GM21737 (cell line): ENCODE measurements around the gene CDKN2B-AS1.
A peak's percentile ranks its signal among the peaks of the same experiment; 100 is the strongest.

ENCODE experiments used
- ATAC-seq: cut with Tn5 transposase; IDR thresholded peaks from one replicate; pipeline ENCODE4 v1.9.1; 2021; ENCODE audit warnings: mild to moderate bottlenecking, moderate library complexity; ENCODE audit not compliant: unreplicated experiment

The CDKN2B-AS1 gene

DNA sequence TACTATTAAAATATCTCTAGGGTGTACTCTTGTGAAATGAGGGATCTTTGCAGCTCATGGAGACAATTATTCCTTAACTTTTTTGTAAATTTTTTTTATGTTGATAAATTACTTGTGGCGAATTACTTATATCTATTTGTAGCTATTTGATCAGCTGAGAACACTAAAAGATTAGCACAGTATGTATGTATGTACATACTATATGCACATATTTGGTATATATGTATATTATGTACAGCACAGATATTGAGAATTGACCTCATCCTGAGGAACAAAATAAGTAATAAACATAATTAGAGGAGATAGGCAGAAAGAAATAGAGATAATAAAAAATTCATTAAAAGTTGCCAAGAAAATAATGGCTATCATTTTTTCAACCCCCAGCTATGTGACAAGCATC, 12.2 kb upstream of the CDKN2B-AS1 start:
- ATAC-seq: no peak

DNA sequence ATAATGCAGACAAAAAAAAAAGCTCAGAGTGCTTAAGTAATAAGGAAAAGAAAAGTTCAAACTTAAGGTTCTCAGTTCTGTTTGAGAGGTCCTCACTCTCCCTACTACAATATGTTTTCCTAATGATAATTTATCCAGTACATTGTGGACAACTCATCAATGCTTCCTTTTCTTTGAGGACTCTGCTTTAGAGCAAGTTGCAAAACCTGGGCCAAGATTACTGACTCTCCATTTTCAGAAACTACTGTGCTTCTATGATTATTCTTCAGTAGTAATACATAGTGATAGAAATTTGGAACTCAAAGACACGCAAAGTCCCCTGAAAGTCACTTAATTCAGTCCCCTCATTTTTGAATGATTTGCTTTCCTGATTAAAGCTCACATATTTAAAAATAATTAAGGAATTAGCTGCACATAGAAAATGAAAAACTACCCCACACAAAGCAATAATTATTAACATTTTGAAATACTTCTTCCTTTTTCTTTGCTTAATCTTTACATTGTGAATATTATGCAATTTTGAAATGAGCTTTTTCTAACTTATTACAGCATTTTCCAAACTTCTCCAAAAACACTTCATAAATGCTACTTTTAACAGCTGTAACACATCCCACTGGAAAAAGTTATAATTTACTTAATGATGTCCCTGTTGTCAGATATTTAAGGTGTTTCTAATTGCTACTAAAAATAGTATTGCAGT, 11.6 kb upstream of the CDKN2B-AS1 start:
- ATAC-seq: no peak

DNA sequence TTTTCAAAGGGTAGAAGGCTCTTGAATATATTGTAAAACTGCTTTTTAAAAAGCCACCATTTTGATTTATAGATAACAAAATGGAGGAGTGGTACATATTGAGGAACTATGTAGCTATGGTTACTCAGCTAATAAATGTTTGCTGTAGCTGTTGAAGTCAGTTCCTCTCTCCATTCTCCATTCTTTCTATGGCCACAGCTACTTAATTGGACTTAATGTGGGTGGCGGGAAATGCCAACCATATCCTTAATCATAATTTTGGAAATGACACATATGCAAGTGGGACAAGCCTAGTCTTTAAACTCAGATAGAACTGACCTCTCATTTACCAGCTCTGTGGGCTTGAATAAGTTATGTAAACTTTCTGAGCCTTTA, 11.0 kb upstream of the CDKN2B-AS1 start:
- no peak for ATAC-seq

DNA sequence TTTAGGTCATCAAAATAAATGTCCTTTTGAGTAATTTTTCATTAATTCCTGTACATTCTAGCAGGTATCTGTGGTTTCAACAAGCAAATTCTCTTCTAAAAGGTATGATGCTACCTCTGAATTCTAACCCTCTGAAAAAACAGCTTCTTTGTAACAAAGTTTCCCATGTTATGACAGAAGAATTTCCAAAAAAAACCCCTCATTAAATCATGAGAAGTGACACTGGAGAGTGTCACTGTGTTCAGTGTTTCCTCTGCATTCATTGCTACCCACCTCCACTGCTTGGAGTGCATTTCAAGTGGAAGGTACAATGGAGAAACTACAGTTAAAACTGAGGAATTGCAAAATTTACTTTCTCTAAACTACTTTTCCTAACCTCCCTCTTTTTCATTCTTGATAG, 10.5 kb upstream of the CDKN2B-AS1 start:
- ATAC-seq: no peak

DNA sequence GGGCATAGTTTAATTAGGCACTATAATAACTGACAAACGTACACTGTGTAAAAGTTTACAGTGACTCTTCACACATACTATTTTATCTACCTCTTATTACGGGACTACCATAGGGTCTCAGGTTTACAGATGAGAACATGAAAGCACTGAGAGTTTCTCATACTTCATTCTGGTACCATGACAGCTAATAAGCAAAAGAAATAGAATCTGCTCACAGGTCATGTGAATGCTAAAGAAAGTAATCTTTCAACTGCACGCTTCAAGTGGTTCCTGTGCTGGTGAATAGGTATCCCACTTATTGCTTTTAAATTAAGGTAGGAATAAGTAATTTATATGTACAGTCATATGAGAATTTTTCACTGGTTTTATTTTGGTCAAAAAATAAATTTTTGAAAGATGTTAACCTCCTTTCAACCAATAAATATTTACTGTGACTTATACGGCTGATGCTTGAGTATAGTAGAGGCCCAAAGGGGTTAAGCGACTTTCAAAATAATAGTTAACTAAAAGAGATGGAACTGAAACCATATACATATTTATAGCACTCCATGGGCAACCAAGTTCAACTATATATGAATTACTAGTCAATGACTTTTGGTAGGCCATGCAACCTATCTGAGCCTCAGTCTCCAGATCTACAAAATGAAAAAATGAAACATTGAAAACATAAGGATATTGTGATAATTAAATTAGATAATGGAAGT, 8.5 kb upstream of the CDKN2B-AS1 start:
- ATAC-seq: peak; percentile 65

DNA sequence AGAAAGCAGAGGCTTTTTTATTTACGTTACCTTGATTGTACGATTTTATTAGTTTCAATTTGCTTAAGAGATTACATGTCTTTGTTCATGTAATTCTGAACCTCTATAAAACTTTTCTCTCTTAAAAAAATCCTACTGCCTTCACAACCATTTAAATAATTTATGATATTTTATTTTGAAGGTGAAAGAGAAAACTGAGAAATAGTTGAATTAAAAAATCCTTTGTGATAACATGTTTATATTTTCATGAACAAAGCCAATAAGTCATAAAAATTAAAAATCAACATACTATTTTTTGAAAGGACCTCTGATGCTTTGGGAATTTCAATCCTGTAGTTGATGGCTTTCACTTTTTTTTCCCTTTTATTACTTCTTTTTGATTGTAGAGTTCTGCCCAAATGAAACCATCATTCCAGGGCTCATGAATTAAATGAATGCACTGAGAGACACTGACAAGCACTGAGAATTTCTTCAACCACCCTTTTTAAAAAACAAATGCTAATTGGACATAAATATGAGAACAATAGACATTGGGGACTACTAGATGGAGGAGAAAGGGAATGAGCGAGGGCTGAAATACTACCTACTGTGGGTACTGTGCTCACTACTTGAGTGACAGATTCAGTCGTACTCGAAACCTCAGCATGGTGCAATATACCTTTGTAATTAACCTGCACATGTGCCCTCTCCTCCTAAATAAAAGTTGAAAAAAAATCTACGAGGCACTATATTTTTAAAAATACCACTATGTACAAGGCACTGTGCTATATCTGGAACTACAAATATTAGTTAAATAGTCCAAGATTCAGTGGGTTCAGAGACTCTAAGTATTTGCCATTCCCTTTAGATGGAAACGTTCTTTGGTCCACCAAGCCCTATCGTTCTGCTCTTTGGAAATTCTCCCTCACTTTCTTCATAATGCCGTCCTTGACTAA, 6.3 kb upstream of the CDKN2B-AS1 start:
- ATAC-seq: no peak

DNA sequence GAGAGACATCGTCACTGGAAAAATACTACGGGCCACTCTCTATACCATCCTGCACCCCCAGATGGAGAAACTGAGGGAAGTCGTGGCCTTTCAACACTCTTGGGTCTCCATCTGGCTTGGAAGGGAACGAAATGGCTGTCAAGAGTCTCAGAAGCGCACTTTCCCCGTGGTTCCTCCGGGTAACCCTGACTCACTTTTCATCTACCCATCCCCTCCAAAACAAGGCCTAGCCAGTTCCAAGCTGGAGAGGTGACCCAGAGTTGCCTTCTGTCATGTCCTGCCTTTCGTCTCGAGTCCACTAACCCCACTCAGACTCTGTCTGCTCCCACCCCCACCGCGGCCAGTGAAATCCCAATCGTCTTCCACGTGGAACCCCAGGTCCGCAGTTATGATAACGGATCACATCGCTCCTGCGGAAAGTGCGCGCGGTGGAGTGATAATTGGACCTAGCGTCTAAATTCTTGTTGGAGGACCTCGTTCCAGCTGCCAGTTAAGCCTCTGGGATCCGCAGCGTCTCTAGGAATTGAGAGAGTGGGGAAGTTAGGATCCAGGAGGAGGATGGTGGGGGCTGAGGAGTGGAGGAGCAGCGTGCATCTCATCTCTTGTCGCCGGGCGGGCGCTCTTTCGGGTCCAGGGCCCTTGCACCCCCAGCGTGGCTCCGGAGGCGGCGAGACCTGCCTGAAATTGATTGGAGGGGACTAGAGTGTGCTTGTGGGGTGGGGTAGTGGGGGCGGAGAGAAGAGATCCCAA, 5.0 kb upstream of the CDKN2B-AS1 start:
- ATAC-seq: no peak

DNA sequence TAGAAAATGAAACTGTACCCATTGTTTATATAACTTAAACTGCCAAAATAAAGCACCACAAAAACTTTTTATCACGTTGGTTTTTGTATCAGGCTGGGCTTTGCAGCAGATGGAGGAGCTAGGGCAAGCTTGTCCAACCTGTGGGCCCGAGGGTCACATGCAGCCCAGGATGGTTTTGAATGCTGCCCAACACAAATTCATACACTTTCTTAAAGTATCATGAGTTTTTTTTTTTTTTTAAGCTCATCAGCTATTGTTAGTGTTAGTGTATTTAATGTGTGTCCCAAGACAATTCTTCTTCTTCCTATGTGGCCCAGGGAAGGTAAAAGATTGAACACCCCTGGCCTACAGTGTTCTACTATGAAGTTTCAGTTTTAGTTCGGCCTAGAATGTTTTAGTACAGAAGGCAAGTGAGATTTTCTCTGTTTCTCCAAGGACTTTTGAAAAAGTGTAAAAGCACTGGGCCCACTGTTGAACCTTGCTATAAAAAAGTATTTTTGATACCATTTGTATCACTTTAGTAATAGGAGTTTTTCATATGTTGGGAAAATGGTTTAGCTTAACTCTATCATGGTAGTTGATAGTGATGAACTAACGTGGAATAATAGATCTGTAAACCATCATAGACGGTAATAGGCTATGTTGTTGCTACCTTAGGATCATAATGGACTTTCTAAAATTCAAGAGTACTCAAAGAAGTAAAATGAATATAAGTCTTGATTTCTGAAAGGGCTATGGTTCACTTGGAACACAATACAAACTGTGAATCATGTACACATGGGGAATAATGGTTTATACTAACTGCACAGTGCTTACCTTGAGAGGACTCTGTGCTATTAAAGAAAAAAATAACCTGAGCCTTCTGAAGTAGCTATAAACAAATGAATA, 3.3 kb upstream of the CDKN2B-AS1 start:
- no peak for ATAC-seq

DNA sequence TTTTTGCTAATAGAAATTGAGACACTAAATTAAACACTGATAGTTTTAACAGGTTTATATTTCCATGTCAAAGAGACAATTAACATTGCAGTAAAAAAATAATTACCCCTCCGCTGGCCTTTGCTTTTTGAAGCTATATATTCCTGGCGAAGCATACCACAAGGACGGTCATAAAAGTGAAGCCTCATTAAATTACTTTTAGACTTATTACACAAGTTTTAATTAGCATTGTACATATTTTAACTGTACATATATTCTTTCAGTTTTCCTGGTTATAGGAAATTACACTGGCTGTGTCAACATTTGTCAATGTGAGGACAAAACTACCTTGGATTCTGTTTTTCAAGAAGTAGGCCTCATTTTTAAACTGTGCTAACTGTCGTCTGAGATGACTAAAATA, 1.6 kb upstream of the CDKN2B-AS1 start:
- ATAC-seq: no peak

DNA sequence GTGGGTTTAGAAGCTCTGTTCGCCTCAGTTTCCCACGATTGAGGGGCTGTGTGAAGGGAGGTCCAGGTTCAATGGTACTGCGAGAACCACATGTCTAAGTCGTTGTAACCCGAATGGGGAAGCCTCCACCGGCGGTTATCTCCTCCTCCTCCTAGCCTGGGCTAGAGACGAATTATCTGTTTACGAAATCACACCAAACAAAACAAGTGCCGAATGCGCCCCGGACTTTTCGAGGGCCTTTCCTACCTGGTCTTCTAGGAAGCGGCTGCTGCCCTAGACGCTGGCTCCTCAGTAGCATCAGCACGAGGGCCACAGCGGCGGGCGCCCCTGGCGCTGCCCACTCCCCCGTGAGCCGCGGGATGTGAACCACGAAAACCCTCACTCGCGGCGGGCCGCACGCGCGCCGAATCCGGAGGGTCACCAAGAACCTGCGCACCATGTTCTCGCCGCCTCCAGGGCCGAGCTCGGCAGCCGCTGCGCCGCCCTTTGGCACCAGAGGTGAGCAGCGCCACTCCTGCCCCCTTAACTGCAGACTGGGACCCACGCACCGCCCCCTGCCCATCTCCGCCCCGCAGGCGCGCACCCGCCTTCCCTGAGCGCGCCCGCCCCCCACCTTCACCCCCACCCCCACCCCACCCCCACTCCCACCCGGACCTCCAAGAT, 567 bp upstream of the CDKN2B-AS1 start, which contains the start of gene CDKN2A:
TSS of gene CDKN2A (minus strand) at position 500 of the 663 bp plus-strand sequence.
- ATAC-seq: peak; percentile 35

DNA sequence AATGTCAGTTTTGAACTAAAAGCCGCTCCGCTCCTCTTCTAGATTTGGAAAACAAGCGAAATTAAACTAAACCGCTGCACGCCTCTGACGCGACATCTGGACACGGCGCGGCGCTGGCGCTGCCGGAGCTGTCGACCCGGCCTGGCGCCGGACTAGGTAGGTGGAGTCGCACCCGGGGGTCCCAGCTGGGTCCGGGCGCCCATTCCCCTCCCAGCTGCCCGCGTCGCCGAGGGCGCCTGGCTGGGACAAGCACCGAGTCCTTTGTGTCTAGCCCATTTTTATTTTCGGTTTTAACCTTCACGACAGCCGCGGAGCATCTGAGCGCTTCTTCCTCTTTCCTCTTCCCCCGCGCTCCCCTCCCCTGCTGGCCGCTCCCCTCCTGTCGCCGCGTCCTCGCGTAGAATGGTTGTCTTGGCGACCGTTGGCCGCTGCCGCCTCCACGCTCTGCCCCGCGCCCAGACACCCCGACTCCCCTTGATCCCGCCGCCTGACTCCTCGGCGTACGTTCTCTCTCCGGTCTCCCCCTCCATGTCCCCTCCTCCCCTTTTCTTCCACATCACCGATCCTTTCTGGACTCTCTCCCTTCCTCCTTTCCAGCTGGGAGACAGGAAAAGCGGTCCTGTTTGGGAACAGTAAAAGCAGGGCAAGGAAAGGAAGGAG, 545 bp downstream of the CDKN2B-AS1 start:
- ATAC-seq: peak; percentile 78

DNA sequence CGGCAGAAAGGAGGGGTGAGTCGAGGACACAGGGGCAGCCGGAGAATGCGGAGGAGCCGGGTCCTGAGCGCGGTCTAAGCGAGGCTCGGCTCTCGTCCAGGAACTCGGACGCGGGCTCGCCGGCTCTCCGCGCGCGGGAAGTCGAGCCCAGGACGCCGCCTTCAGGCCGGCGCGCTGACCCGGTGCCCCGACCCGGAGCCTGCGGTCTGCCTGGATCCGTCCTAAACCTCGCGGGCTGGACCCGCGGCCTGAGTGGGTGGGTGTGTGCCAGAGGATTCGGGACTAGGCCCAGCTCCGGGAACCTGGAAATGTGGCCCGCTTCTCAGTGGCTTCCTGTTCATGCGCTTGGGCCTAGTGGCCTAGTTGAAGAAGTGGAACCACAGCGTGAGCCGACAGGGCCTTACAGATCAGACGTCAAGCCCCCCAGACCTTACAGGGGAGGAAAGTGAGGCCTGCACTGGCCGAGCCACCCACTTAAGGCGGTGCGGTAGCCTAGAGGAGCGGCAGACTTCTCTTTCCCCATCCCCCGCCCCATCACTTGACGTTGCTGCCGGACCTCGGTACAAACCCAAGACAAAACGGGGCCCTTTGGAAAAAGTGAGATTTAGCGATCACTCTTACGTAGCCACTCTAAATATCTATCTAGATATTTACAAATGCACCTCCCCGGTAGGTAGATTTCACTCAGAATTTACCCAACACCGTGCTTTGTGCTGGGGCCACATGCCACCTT, 1.2 kb downstream of the CDKN2B-AS1 start:
- ATAC-seq: peak; percentile 19

DNA sequence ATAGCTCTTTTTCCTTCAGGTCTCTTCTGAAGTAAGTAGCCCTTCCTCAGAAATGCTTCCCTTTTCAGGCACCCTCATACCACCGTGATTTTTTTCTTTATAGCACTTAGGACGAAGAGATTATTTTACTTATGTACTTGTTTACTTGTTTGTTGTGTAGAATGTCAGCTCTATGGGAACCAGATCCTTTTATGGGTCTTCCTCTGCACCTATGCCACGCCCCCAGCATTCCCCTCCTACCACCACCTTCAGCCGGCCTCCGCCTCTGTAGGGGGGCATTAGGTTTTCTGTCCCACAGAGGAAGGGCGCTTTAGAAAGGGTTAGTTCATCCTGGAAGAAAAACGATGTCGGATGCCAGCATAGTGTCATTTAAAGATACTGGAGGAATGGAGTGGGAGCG, 1.8 kb downstream of the CDKN2B-AS1 start:
- ATAC-seq: no peak

DNA sequence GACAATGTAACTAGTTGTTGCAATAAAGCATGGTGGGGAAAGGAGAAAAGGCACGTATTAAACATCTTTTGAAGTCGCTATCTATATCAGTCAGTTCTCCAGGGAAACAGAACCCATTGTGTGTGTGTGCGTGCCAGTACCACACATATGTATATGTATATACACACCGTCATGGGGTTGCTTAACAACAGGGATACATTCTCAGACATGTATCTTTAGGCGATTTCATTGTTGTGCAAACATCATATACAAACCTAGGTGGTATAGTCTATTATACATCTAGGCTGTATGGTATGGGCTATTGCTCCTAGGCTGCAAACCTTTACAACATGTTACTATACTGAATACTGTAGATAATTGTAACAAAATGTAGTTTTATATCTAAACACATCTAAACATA, 2.3 kb downstream of the CDKN2B-AS1 start:
- ATAC-seq: no peak

DNA sequence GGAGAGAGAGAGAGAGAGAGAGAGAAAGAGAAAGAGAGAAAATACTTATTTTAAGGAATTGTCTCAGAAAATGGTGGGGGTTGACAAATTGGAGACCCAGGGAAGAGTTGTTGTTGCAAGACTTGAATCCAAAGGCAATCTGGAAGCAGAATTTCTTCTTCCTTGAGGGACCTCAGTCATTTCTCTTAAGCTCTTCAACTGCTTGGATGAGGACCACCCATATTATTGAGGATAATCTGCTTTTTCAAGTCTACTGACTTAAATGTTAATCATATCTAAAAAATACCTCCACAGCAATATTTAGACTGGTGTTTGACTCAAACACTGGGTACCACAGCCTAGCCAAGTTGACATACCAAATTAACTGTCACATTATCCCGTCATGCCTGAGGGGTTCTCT, 2.9 kb downstream of the CDKN2B-AS1 start:
- no peak for ATAC-seq

DNA sequence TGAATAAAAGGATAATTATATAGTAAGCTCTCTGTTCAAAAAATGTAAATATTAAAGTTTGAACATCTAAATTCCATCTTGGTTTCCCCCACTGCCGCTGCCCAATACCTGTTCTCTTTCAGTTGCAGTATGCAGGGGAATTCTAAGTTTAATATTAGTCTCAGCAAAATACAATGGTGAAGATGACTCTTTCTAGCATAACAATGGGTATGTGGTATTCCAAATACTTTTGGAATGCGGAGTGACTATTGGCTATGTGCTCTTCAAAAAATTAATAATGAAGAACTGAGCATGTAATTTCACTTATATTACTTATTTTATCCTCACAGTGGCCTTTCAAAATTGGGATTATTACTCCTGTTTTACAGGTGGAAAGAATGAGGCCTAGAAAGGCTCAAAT, 3.4 kb downstream of the CDKN2B-AS1 start:
- ATAC-seq: no peak

DNA sequence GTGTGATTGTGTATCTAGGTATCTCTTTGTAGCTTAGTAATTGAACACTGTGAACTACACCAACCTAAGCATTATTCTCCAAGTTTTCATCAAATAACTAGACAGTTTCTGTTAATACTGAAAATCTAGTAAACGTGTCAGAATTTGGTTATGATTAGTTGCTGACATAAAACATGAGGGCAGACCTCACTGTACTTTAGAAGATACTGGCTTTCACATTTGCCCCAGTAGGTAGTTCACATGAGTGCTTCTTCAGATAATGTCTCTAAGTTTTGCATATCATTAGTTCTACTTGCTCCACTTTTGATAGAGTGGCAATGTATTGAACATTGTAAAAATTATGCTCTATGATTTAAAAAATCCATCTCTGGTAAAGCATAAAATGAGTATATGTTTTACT, 7.4 kb downstream of the CDKN2B-AS1 start:
- ATAC-seq: no peak
